GM23338 (cell line): ENCODE data around the gene NCK2. TPM values are rescaled to one million over a fixed set of nuclear protein-coding genes. Genes with fewer than 3 reads are reported as not detected.

Source experiments
- ATAC-seq: fragments of 200-7000 bp; cut with Tn5 transposase; 3 replicates; pipeline ENCODE4 v1.9.1; 2020
- DNase-seq: peaks from one replicate; pipeline ENCODE4 v3.0.0-alpha.2; 2015; ENCODE audit warnings: low spot score
- H2AFZ ChIP-seq: fragments of 200-600 bp; sonication (generic); 2 replicates; pipeline ENCODE4 v1.8.0; 2016; ENCODE audit warnings: antibody characterized with exemption, mild to moderate bottlenecking, moderate library complexity
- H3F3A ChIP-seq: fragments of 200-600 bp; sonication (generic); replicated peaks from 2 replicates; pipeline ENCODE4 v1.8.0; 2017; ENCODE audit warnings: antibody characterized with exemption, mixed run types, low read depth
- H3K27ac ChIP-seq: fragments of 200-600 bp; sonication (generic); 2 replicates; pipeline ENCODE4 v1.6.1; 2016; ENCODE audit warnings: low read depth
- H3K27me3 ChIP-seq: fragments of 200-600 bp; sonication (generic); 2 replicates; pipeline ENCODE4 v1.8.0; 2016; ENCODE audit warnings: mild to moderate bottlenecking, mixed run types, moderate library complexity; ENCODE audit not compliant: insufficient read depth
- H3K36me3 ChIP-seq: fragments of 200-600 bp; sonication (generic); 2 replicates; pipeline ENCODE4 v1.8.0; 2016; ENCODE audit warnings: mild to moderate bottlenecking; ENCODE audit not compliant: insufficient read depth
- H3K4me1 ChIP-seq: fragments of 200-600 bp; sonication (generic); 2 replicates; pipeline ENCODE4 v1.8.0; 2016; ENCODE audit warnings: mild to moderate bottlenecking, moderate library complexity; ENCODE audit not compliant: insufficient read depth
- H3K4me2 ChIP-seq: fragments of 200-600 bp; sonication (generic); 2 replicates; pipeline ENCODE4 v1.7.1; 2017; ENCODE audit warnings: mixed run types
- H3K4me3 ChIP-seq: fragments of 200-600 bp; sonication (generic); 2 replicates; pipeline ENCODE4 v1.6.1; 2016; ENCODE audit warnings: mixed run types
- H3K79me2 ChIP-seq: fragments of 200-600 bp; sonication (generic); replicated peaks from 2 replicates; pipeline ENCODE4 v1.8.0; 2017; ENCODE audit warnings: mild to moderate bottlenecking; ENCODE audit not compliant: insufficient read depth
- H3K9me2 ChIP-seq: fragments of 200-600 bp; sonication (generic); 2 replicates; pipeline ENCODE4 v1.8.0; 2017; ENCODE audit not compliant: insufficient read depth
- H4K20me1 ChIP-seq: fragments of 200-600 bp; sonication (generic); replicated peaks from 2 replicates; pipeline ENCODE4 v1.8.0; 2017; ENCODE audit warnings: mild to moderate bottlenecking; ENCODE audit not compliant: insufficient read depth
- H3K27ac Mint-ChIP-seq: 2 replicates; pipeline ENCODE4 v1.8.0; 2020; ENCODE audit warnings: inconsistent platforms, mild to moderate bottlenecking, moderate library complexity, mixed read lengths
- H3K27me3 Mint-ChIP-seq: 3 replicates; pipeline ENCODE4 v1.8.0; 2022; ENCODE audit warnings: low read depth, mild to moderate bottlenecking, moderate library complexity, mixed read lengths, inconsistent platforms; ENCODE audit not compliant: insufficient read depth, poor library complexity
- H3K36me3 Mint-ChIP-seq: 3 replicates; pipeline ENCODE4 v1.8.0; 2021; ENCODE audit warnings: low read depth, mild to moderate bottlenecking, inconsistent platforms, moderate library complexity, mixed read lengths
- H3K4me1 Mint-ChIP-seq: 3 replicates; pipeline ENCODE4 v1.8.0; 2020; ENCODE audit warnings: mild to moderate bottlenecking, inconsistent platforms, mixed read lengths
- H3K4me3 Mint-ChIP-seq: 3 replicates; pipeline ENCODE4 v1.8.0; 2021; ENCODE audit warnings: moderate library complexity, mild to moderate bottlenecking, inconsistent platforms, mixed read lengths
- H3K9me3 Mint-ChIP-seq: 3 replicates; pipeline ENCODE4 v1.8.0; 2020; ENCODE audit warnings: moderate library complexity, mild to moderate bottlenecking, inconsistent platforms, mixed read lengths
- EZH2 ChIP-seq: fragments of 200-600 bp; sonication (generic); IDR thresholded peaks from one replicate; pipeline ENCODE4 v1.8.0; 2017; ENCODE audit warnings: antibody characterized with exemption, mild to moderate bottlenecking, low read depth; ENCODE audit not compliant: unreplicated experiment
- EZH2phosphoT487 ChIP-seq: fragments of 200-600 bp; sonication (generic); IDR thresholded peaks from one replicate; pipeline ENCODE4 v1.8.1; 2018; ENCODE audit warnings: antibody characterized with exemption; ENCODE audit not compliant: unreplicated experiment
- JUNB ChIP-seq: IDR thresholded peaks from one replicate; pipeline ENCODE4 v1.6.1; 2016; ENCODE audit warnings: antibody characterized with exemption; ENCODE audit not compliant: unreplicated experiment
- NANOG ChIP-seq: IDR thresholded peaks from 2 replicates; pipeline ENCODE4 v1.6.1; 2016; ENCODE audit warnings: antibody characterized with exemption, borderline replicate concordance
- POLR2AphosphoS5 ChIP-seq: IDR thresholded peaks from 2 replicates; pipeline ENCODE4 v1.6.1; 2016; ENCODE audit warnings: antibody characterized with exemption, low read depth
- STAT1 ChIP-seq: IDR thresholded peaks from one replicate; pipeline ENCODE4 v1.6.1; 2016; ENCODE audit warnings: antibody characterized with exemption; ENCODE audit not compliant: unreplicated experiment
- ZNF114 ChIP-seq: fragments of 250-450 bp; sonication (Bioruptor Pico); IDR thresholded peaks from 2 replicates; pipeline ENCODE4 v1.5.0; 2020; ENCODE audit warnings: mild to moderate bottlenecking, moderate library complexity
- ZNF331 ChIP-seq: fragments of 250-450 bp; sonication (Bioruptor Pico); IDR thresholded peaks from 2 replicates; pipeline ENCODE4 v1.5.0; 2020; ENCODE audit warnings: low read depth, mild to moderate bottlenecking, moderate library complexity
- polyA plus RNA-seq: library from polyadenylated mRNA; unstranded; fragments of >200 nt; fragmentation: Nextera tagmentation; extraction: Ambion mirVana; gene quantifications from 2 replicates; pipeline ENCODE4 v1.2.1, GENCODE V29; 2016
- total RNA-seq: library from RNA; depleted of rRNA; stranded (reverse); fragments of >200 nt; shearing (Covaris generic); gene quantifications from 2 replicates; pipeline ENCODE4 v1.2.3, GENCODE V29; 2014
- TF ChIP-seq, protein P1 (sequence below), 2 experiments: fragments of 200-600 bp in 1 of 2; sonication (generic) in 1 of 2; conservative IDR thresholded peaks; 2 replicates each; pipeline versions ENCODE4 v1.5.1 to v1.6.1; 2016 to 2017; ENCODE audit warnings: antibody characterized with exemption in 2 of 2, low read depth in 2 of 2, mild to moderate bottlenecking in 2 of 2, moderate library complexity in 1 of 2
- TF ChIP-seq, protein P2 (sequence below): IDR thresholded peaks from one replicate; pipeline ENCODE4 v1.6.1; 2018; ENCODE audit warnings: antibody characterized with exemption; ENCODE audit not compliant: unreplicated experiment
- TF ChIP-seq, protein P3 (sequence below): fragments of 250-450 bp; sonication (Bioruptor Pico); IDR thresholded peaks from 2 replicates; pipeline ENCODE4 v1.5.0; 2020; ENCODE audit warnings: mild to moderate bottlenecking, moderate library complexity

Gene NCK2
- total and polyA plus RNA-seq, 2 experiments from 2014 or later: 26.9 to 59.9 TPM

DNA sequence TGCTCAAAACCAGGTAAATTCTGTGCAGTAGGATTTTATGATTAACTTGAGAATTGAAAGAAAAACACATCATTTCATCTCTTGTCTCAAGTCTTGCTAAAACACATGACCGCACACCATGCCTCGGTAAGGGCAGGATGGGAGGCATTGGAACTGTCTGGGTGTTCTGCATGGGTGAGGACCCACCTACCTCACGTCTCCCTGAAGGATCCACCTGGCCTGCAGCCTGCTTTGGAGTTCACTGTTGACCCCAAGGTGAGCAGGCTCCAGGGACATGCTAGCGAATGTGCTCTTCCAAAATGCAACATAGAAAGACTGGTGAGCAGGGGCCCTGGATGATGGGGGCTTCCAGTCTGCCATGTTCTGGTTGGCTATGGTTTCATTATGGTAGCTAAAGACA is 131.5 kb downstream of the NCK2 start:
- H3K79me2 ChIP-seq: peaks cover 23% of the 10 kb centered on the region

More for the DNA sequence above, 131.5 kb downstream of the NCK2 start:
- no peaks in the 10 kb centered on the region for H3K36me3 ChIP-seq
- Mint-ChIP-seq H3K9me3 (no peaks in the 10 kb centered on the region), H3K4me1 (peaks cover 30% of the 10 kb centered on the region), H3K27me3 (peaks cover 3% of the 10 kb centered on the region), H3K27ac (no peak overlapping the region), H3K4me3 (no peak overlapping the region), H3K36me3 (0 out of 3 replicates have a peak, but pooled peaks cover 5% of the 10 kb centered on the region)
- ATAC-seq (no peak), DNase-seq (no peak)
- TF ChIP-seq ZNF114: no peak
- no peak for TF ChIP-seq NANOG
- TF ChIP-seq EZH2: no peak
- TF ChIP-seq EZH2phosphoT487: no peak
- TF ChIP-seq POLR2AphosphoS5: no peak
- TF ChIP-seq, protein P1, sequence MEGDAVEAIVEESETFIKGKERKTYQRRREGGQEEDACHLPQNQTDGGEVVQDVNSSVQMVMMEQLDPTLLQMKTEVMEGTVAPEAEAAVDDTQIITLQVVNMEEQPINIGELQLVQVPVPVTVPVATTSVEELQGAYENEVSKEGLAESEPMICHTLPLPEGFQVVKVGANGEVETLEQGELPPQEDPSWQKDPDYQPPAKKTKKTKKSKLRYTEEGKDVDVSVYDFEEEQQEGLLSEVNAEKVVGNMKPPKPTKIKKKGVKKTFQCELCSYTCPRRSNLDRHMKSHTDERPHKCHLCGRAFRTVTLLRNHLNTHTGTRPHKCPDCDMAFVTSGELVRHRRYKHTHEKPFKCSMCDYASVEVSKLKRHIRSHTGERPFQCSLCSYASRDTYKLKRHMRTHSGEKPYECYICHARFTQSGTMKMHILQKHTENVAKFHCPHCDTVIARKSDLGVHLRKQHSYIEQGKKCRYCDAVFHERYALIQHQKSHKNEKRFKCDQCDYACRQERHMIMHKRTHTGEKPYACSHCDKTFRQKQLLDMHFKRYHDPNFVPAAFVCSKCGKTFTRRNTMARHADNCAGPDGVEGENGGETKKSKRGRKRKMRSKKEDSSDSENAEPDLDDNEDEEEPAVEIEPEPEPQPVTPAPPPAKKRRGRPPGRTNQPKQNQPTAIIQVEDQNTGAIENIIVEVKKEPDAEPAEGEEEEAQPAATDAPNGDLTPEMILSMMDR (conservative IDR thresholded peaks at IDR 0.05; ENCODE audit: low read depth in 2 of 2): no peak
- TF ChIP-seq STAT1: no peak
- TF ChIP-seq, protein P2, sequence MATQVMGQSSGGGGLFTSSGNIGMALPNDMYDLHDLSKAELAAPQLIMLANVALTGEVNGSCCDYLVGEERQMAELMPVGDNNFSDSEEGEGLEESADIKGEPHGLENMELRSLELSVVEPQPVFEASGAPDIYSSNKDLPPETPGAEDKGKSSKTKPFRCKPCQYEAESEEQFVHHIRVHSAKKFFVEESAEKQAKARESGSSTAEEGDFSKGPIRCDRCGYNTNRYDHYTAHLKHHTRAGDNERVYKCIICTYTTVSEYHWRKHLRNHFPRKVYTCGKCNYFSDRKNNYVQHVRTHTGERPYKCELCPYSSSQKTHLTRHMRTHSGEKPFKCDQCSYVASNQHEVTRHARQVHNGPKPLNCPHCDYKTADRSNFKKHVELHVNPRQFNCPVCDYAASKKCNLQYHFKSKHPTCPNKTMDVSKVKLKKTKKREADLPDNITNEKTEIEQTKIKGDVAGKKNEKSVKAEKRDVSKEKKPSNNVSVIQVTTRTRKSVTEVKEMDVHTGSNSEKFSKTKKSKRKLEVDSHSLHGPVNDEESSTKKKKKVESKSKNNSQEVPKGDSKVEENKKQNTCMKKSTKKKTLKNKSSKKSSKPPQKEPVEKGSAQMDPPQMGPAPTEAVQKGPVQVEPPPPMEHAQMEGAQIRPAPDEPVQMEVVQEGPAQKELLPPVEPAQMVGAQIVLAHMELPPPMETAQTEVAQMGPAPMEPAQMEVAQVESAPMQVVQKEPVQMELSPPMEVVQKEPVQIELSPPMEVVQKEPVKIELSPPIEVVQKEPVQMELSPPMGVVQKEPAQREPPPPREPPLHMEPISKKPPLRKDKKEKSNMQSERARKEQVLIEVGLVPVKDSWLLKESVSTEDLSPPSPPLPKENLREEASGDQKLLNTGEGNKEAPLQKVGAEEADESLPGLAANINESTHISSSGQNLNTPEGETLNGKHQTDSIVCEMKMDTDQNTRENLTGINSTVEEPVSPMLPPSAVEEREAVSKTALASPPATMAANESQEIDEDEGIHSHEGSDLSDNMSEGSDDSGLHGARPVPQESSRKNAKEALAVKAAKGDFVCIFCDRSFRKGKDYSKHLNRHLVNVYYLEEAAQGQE: no peak
- TF ChIP-seq, protein P3, sequence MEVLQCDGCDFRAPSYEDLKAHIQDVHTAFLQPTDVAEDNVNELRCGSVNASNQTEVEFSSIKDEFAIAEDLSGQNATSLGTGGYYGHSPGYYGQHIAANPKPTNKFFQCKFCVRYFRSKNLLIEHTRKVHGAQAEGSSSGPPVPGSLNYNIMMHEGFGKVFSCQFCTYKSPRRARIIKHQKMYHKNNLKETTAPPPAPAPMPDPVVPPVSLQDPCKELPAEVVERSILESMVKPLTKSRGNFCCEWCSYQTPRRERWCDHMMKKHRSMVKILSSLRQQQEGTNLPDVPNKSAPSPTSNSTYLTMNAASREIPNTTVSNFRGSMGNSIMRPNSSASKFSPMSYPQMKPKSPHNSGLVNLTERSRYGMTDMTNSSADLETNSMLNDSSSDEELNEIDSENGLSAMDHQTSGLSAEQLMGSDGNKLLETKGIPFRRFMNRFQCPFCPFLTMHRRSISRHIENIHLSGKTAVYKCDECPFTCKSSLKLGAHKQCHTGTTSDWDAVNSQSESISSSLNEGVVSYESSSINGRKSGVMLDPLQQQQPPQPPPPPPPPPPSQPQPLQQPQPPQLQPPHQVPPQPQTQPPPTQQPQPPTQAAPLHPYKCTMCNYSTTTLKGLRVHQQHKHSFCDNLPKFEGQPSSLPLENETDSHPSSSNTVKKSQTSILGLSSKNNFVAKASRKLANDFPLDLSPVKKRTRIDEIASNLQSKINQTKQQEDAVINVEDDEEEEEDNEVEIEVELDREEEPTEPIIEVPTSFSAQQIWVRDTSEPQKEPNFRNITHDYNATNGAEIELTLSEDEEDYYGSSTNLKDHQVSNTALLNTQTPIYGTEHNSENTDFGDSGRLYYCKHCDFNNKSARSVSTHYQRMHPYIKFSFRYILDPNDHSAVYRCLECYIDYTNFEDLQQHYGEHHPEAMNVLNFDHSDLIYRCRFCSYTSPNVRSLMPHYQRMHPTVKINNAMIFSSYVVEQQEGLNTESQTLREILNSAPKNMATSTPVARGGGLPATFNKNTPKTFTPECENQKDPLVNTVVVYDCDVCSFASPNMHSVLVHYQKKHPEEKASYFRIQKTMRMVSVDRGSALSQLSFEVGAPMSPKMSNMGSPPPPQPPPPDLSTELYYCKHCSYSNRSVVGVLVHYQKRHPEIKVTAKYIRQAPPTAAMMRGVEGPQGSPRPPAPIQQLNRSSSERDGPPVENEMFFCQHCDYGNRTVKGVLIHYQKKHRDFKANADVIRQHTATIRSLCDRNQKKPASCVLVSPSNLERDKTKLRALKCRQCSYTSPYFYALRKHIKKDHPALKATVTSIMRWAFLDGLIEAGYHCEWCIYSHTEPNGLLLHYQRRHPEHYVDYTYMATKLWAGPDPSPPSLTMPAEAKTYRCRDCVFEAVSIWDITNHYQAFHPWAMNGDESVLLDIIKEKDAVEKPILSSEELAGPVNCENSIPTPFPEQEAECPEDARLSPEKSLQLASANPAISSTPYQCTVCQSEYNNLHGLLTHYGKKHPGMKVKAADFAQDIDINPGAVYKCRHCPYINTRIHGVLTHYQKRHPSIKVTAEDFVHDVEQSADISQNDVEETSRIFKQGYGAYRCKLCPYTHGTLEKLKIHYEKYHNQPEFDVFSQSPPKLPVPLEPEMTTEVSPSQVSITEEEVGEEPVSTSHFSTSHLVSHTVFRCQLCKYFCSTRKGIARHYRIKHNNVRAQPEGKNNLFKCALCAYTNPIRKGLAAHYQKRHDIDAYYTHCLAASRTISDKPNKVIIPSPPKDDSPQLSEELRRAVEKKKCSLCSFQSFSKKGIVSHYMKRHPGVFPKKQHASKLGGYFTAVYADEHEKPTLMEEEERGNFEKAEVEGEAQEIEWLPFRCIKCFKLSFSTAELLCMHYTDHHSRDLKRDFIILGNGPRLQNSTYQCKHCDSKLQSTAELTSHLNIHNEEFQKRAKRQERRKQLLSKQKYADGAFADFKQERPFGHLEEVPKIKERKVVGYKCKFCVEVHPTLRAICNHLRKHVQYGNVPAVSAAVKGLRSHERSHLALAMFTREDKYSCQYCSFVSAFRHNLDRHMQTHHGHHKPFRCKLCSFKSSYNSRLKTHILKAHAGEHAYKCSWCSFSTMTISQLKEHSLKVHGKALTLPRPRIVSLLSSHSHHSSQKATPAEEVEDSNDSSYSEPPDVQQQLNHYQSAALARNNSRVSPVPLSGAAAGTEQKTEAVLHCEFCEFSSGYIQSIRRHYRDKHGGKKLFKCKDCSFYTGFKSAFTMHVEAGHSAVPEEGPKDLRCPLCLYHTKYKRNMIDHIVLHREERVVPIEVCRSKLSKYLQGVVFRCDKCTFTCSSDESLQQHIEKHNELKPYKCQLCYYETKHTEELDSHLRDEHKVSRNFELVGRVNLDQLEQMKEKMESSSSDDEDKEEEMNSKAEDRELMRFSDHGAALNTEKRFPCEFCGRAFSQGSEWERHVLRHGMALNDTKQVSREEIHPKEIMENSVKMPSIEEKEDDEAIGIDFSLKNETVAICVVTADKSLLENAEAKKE (CRISPR knock-in tag): no peak
- no peak for TF ChIP-seq JUNB
- no peak for TF ChIP-seq ZNF331 (CRISPR knock-in tag)
- H3F3A ChIP-seq: no peaks in the 10 kb centered on the region
- H3K9me2 ChIP-seq: no peaks in the 10 kb centered on the region
- H3K27me3 ChIP-seq: no peaks in the 10 kb centered on the region
- H3K4me3 ChIP-seq: no peak overlapping the region
- H2AFZ ChIP-seq: no peak overlapping the region
- H4K20me1 ChIP-seq: no peaks in the 10 kb centered on the region; the same call in 1 of the 2 replicates
- H3K27ac ChIP-seq: no peak overlapping the region
- peaks cover 4% of the 10 kb centered on the region; the same call in 1 of the 2 replicates for H3K4me1 ChIP-seq
- H3K4me2 ChIP-seq: no peak overlapping the region
